GM18508 (cell line): ENCODE results near the gene KRT82.
"Not testable (repeated sequence)": the region's sequence is repeated elsewhere in the genome, so short reads cannot be mapped to it uniquely, and the experiment has no call there.

Experiments
- ATAC-seq: cut with Tn5 transposase; IDR thresholded peaks from one replicate; pipeline ENCODE4 v1.9.1; 2021; ENCODE audit warnings: moderate number of reproducible peaks; ENCODE audit not compliant: insufficient read depth, unreplicated experiment

Gene KRT82

DNA sequence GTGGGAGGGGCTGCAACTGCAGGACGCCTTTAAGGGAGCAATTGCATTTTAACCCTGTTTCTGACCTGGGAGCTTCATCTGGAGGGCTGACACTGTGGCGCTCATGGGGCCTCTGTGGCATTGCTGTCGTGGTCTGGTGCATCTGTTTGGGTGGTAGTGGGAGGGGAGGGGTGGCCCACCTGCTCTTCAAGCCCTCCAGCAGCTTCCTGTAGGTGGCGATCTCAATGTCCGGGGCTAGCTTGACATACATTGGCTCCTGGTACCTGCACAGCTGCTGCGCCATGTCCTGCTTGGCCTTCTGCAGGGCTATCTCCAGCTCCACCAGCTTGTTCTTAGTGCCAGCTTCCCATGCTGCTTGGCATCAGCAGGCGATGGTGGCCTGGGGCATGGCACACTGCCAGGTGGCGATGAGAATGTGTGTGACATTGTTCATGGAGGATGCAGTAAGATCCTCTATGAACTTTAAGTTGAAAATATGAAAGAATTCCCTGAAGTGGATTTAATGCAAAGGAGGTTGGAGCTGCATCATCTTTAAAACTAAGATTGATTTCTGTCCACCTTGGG is 7.7 kb upstream of the KRT82 start:
- ATAC-seq: no peak

DNA sequence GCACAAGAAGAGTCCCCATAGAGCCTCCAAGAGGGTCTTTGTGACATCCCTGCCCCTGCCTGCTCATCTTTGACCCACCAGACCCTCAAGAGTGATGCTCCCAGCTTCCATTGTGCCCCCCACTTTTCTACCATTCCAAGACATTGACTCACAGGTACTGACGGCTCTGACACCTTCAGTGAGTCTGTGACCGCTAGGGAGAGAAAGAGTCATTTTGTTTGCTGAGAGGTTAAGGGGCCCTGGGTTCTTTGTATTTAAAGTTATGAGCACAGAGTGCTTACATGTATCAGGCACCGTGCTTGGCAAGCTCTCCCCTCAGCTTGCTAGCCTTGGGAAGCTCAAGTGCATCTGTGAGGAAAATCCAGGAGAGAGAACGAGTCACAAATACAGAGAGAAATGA is 7.1 kb upstream of the KRT82 start:
- ATAC-seq: no peak

- ATAC-seq: no peak
Observed at GRCh38 chr12:52411815-52412214, 5.7 kb upstream of the KRT82 start.

DNA sequence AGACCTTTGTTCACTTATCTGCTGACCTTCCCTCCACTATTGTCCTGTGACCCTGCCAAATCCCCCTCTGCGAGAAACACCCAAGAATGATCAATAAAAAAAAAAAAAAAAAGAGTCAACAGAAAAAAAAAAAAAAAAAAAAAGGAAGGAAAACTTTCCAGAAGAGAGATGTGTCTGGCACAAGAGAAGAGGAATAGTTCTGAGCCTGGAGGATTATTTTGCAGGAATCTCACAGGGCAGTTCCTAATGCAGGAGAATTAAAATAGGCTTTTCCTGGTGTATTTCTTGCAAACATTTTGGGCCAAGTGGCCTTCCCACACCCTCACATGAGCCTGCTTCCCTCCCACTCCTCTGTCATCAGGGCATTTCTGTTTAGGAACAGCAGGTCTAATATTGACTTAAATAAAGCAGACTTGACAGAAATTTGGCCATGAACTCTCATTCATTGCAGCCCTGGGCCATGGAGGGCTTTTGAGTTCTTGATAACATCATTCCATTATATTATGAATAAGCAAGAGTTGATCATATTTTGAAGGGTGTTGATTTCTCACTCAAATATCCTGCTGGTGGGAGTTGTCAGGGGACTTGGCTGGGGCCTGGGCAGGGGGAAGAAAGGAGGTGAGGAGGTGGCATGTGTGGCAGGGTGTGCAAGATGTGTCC is 4.6 kb upstream of the KRT82 start:
- not testable (repeated sequence) for ATAC-seq

DNA sequence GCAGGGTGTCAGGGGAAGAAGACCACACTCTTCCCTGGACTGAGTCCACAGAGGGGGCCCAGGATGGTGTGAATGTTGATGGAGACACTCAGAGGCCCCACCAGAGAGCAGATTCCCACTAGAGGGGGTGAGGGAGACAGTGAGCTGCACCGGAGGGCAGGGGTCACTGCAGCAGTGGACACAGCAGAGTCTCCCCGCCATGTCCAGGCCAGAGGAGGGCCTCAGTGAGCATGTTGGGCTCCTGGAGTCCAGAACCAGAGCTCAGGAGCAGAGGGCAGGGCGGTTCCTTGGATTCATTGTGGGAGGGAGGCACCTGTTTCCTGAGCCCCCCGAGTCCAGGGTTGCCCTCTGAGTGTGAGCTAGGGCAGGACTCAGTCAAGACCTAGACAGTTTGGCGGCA is 1.8 kb upstream of the KRT82 start:
- no peak for ATAC-seq

GRCh38 chr12:52404951-52405350 is 1.2 kb downstream of the KRT82 start:
- ATAC-seq: no peak

DNA sequence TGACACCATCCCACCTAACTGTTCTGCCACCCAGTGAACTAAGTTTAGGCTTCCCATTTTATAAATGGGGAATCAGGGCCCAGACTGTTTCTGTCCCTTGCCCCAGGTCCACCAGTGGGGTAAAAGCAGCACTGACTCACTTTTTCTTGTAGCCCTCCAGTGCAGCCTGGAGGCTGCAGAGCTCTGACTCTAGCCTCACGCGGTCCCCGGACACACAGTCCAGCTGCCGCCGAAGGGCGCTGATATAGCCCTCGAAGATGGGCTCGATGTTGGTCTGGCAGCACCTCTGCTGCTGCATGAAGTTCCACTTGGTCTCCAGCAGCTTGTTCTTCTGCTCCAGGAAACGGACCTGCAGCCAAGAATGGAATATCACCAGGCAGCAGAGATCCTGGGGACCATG is 2.6 kb downstream of the KRT82 start:
- ATAC-seq: no peak

GRCh38 chr12:52402873-52403540 is 3.1 kb downstream of the KRT82 start:
- ATAC-seq: no peak

GRCh38 chr12:52402377-52402776 is 3.8 kb downstream of the KRT82 start:
- ATAC-seq: no peak

GRCh38 chr12:52401926-52402325 is 4.2 kb downstream of the KRT82 start:
- ATAC-seq: no peak

- no peak for ATAC-seq
Observed at GRCh38 chr12:52401526-52401925, 4.6 kb downstream of the KRT82 start.

- no peak for ATAC-seq
Observed at GRCh38 chr12:52400906-52401305, 5.2 kb downstream of the KRT82 start.

DNA sequence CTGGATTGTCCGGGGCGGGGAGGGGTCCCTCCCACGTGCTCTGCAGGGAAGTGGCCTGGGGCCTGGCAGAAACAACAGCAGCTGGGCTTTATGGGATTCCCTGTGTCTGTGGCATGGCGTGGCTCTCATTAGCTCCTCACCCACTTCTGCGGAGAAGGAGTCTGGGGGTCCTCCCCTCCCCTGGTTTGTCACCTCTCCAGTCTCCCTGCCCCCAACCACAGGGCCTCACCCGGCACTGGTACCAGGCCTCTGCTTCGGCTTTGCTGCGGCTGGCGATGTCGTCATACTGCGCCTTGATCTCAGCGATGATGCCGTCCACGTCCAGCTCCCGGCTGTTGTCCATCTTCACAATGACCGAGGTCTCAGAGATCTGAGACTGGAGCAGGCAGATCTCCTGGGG is 6.4 kb downstream of the KRT82 start:
- ATAC-seq: no peak

DNA sequence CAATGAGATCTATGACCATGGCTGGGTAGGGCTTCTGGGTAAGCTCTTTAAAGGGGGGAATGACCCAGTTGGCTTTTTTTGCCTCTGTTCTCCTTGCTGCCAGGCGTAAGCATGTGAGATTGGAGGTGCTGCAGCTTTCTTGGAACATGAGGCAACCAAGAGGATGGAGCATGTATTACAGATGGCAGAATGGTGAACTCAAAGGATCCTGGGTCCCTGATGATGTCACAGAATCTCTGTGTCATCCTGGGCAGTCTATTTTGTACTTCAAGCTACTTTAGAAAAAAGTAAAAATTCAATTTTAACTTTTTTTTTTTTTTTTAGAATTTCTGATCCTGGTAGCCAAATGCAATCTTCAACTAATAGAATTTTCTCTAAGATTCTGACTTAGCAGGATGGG is 8.0 kb downstream of the KRT82 start:
- no peak for ATAC-seq

- ATAC-seq: no peak
Observed at GRCh38 chr12:52396656-52397055, 9.5 kb downstream of the KRT82 start.

- ATAC-seq: no peak
Observed at GRCh38 chr12:52395761-52396434, 10.2 kb downstream of the KRT82 start.

DNA sequence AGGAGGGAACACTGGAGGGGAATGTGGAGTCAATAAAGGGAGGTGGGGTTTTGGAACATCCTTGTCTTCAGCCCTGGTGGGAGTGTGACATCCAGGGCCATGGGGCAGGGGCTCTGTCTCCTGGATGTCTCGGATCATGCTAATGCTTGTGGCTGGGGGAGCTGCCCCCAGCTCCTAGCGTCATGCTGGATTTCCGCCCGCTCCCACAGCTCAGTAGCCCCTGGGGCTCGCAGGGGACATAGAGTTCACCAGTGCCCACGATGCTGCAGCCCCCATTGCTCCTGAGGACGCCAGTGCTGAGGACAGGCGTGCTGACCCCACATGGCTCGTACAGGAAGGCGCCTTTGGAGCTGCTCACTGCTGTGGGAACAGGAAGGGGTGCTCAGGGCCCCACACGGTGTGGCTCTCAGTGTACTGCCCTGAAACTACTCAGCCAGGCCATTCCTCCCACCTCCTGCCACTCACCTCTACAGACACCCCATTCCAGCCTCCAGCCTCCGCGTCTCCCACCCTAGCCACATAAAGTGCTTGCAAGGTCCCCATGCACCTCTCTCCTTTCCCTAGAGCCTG is 11.2 kb downstream of the KRT82 start:
- ATAC-seq: no peak

DNA sequence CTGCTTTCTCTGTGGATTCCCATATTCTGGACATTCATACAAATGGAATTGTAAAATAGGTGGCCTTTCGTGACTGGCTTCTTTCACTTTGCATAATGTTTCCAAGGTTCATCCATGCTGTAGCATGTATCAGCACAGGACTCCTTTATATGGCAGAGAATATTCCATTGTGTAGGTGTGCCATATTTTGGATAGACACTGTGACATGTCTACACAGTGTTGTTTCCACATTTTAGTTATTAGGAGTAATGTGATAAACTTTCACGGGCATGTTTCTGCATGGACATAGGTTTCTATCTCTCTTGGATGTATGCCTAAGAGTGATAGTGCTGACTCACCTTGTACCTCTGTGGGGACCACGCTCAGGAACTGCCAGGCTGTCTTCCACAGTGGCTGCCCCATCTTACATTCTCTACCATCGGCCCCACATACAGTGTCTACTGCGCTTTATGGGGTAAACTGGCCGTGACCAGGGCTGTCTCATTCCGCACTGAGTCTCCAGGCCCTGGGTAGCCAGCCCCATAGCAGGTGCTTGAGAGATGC is 13.6 kb downstream of the KRT82 start:
- no peak for ATAC-seq

DNA sequence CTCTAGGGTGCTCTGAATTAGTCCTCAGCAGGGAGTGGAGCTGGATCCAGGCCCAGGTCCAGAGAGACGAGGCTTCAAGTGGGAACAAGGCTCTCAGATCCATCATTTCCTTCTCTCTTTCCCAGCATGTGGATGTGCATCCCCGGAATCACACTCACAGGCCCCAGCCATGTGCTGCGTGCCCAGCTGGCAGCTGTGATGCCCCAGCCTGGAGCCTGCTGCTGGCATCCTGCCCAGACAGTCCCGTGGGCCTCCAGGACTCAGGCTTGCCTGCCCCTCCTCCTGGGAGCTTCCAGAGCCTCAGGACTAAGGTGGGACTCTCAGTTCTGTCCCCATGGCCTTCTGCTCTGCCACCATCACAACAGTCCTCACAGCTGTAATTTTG is 14.5 kb downstream of the KRT82 start:
- ATAC-seq: no peak

- no peak for ATAC-seq
Observed at GRCh38 chr12:52390739-52391617, 15.2 kb downstream of the KRT82 start.
